HG03521 (cell line): ENCODE results near the gene NKX6-2.

Experiments
- ATAC-seq: cut with Tn5 transposase; IDR thresholded peaks from one replicate; pipeline ENCODE4 v1.9.1; 2021; ENCODE audit warnings: mild to moderate bottlenecking, moderate library complexity; ENCODE audit not compliant: unreplicated experiment

The NKX6-2 gene

GRCh38 chr10:132762267-132762666 lies 23.7 kb downstream of the NKX6-2 start:
- ATAC-seq: no peak

GRCh38 chr10:132761395-132762060 lies 24.4 kb downstream of the NKX6-2 start:
- no peak for ATAC-seq

GRCh38 chr10:132758865-132759264 lies 27.1 kb downstream of the NKX6-2 start:
- ATAC-seq: no peak

- ATAC-seq: no peak
Observed at GRCh38 chr10:132757171-132757570, 28.8 kb downstream of the NKX6-2 start.

- ATAC-seq: no peak
Observed at GRCh38 chr10:132756591-132756990, 29.4 kb downstream of the NKX6-2 start.

GRCh38 chr10:132755166-132755711 lies 30.7 kb downstream of the NKX6-2 start:
- no peak for ATAC-seq

GRCh38 chr10:132754071-132754470 lies 31.9 kb downstream of the NKX6-2 start:
- ATAC-seq: no peak

GRCh38 chr10:132753596-132753995 lies 32.4 kb downstream of the NKX6-2 start:
- no peak for ATAC-seq

GRCh38 chr10:132752961-132753360 lies 33.0 kb downstream of the NKX6-2 start:
- ATAC-seq: no peak

- ATAC-seq: no peak
Observed at GRCh38 chr10:132752378-132752777, 33.6 kb downstream of the NKX6-2 start.

GRCh38 chr10:132750936-132751335 lies 35.0 kb downstream of the NKX6-2 start:
- no peak for ATAC-seq

GRCh38 chr10:132749371-132749795 lies 36.6 kb downstream of the NKX6-2 start:
- ATAC-seq: no peak

- no peak for ATAC-seq
Observed at GRCh38 chr10:132748545-132749370, 37.2 kb downstream of the NKX6-2 start.

GRCh38 chr10:132748135-132748534 lies 37.8 kb downstream of the NKX6-2 start:
- no peak for ATAC-seq

GRCh38 chr10:132746801-132747625 lies 38.9 kb downstream of the NKX6-2 start:
- no peak for ATAC-seq

- no peak for ATAC-seq
Observed at GRCh38 chr10:132746386-132746785, 39.6 kb downstream of the NKX6-2 start.

GRCh38 chr10:132745971-132746370 lies 40.0 kb downstream of the NKX6-2 start:
- ATAC-seq: no peak

- no peak for ATAC-seq
Observed at GRCh38 chr10:132745511-132745910, 40.4 kb downstream of the NKX6-2 start.

GRCh38 chr10:132744839-132745238 lies 41.1 kb downstream of the NKX6-2 start:
- ATAC-seq: no peak

- no peak for ATAC-seq
Observed at GRCh38 chr10:132743925-132744490, 41.9 kb downstream of the NKX6-2 start.
